Activated naive CD8-positive, alpha-beta T cell (primary cell): ENCODE results near the gene PTPRT.

Experiments
- H3K27ac Mint-ChIP-seq: one replicate; pipeline ENCODE4 v1.8.0; 2021; ENCODE audit warnings: mixed read lengths
- H3K27me3 Mint-ChIP-seq: one replicate; pipeline ENCODE4 v1.8.0; 2021; ENCODE audit warnings: mixed read lengths
- H3K36me3 Mint-ChIP-seq: one replicate; pipeline ENCODE4 v1.8.0; 2021; ENCODE audit warnings: mixed read lengths
- H3K4me1 Mint-ChIP-seq: one replicate; pipeline ENCODE4 v1.8.0; 2021; ENCODE audit warnings: low read depth, mixed read lengths
- H3K4me3 Mint-ChIP-seq: one replicate; pipeline ENCODE4 v1.8.0; 2021; ENCODE audit warnings: mild to moderate bottlenecking, mixed read lengths
- H3K9me3 Mint-ChIP-seq: one replicate; pipeline ENCODE4 v1.8.0; 2021; ENCODE audit warnings: low read depth, mixed read lengths

The PTPRT gene

GRCh38 chr20:42046371-42047085 is 1143.2 kb downstream of the PTPRT start:
- H3K4me3 Mint-ChIP-seq = no peak overlapping the region
- H3K9me3 Mint-ChIP-seq = no peaks in the 10 kb centered on the region
- peaks cover 6% of the 10 kb centered on the region for H3K27me3 Mint-ChIP-seq
- no peaks in the 10 kb centered on the region for H3K36me3 Mint-ChIP-seq
- H3K27ac Mint-ChIP-seq = no peak overlapping the region
- no peaks in the 10 kb centered on the region for H3K4me1 Mint-ChIP-seq

GRCh38 chr20:42043921-42044320 is 1145.8 kb downstream of the PTPRT start:
- H3K36me3 Mint-ChIP-seq = no peaks in the 10 kb centered on the region
- no peak overlapping the region for H3K4me3 Mint-ChIP-seq
- H3K9me3 Mint-ChIP-seq = no peaks in the 10 kb centered on the region
- peaks cover 4% of the 10 kb centered on the region for H3K27me3 Mint-ChIP-seq
- no peak overlapping the region for H3K27ac Mint-ChIP-seq
- H3K4me1 Mint-ChIP-seq = no peaks in the 10 kb centered on the region

- Mint-ChIP-seq H3K36me3 (no peaks in the 10 kb centered on the region), H3K9me3 (no peaks in the 10 kb centered on the region), H3K27me3 (peaks cover 1% of the 10 kb centered on the region), H3K4me1 (no peaks in the 10 kb centered on the region), H3K4me3 (no peak overlapping the region), H3K27ac (no peak overlapping the region)
Measured at GRCh38 chr20:42041000-42041565, 1148.6 kb downstream of the PTPRT start.

- Mint-ChIP-seq H3K27me3 (peaks cover 6% of the 10 kb centered on the region), H3K9me3 (no peaks in the 10 kb centered on the region), H3K4me3 (no peak overlapping the region), H3K27ac (no peak overlapping the region), H3K36me3 (no peaks in the 10 kb centered on the region), H3K4me1 (no peaks in the 10 kb centered on the region)
Measured at GRCh38 chr20:42027746-42028268, 1161.9 kb downstream of the PTPRT start.

GRCh38 chr20:42026599-42026998 is 1163.1 kb downstream of the PTPRT start:
- Mint-ChIP-seq H3K36me3 (no peaks in the 10 kb centered on the region), H3K27me3 (peaks cover 6% of the 10 kb centered on the region), H3K9me3 (no peaks in the 10 kb centered on the region), H3K4me1 (no peaks in the 10 kb centered on the region), H3K4me3 (no peak overlapping the region), H3K27ac (no peak overlapping the region)

GRCh38 chr20:42024653-42025052 is 1165.1 kb downstream of the PTPRT start:
- Mint-ChIP-seq H3K9me3 (peaks cover under 1% of the 10 kb centered on the region), H3K4me3 (no peak overlapping the region), H3K4me1 (no peaks in the 10 kb centered on the region), H3K27ac (no peak overlapping the region), H3K27me3 (peaks cover 6% of the 10 kb centered on the region), H3K36me3 (no peaks in the 10 kb centered on the region)
